Right lobe of liver (tissue), 6 donors: ENCODE measurements around the gene ATP6V0A1. TPM values are rescaled to one million over a fixed set of nuclear protein-coding genes. Genes with fewer than 3 reads are reported as not detected.
A peak's percentile ranks its signal among the peaks of the same experiment; 100 is the strongest.

Source experiments
- ATAC-seq, 4 donors: fragments of 200-7000 bp; cut with Tn5 transposase; one replicate each; pipeline ENCODE4 v1.9.1; 2020; ENCODE audit warnings: mild to moderate bottlenecking in 4 of 4, moderate library complexity in 4 of 4
- DNase-seq, 3 donors: peaks; one replicate each; pipeline ENCODE4 v3.0.0-alpha.2; 2020
- H3K27ac ChIP-seq, 3 donors: fragments of 200-600 bp; one replicate each; pipeline ENCODE4 v1.8.0; 2022
- H3K27me3 ChIP-seq, 2 donors: fragments of 200-600 bp; one replicate each; pipeline ENCODE4 v1.8.0; 2022
- H3K36me3 ChIP-seq, 4 donors: fragments of 200-600 bp; sonication (generic) in 1 of 4; one replicate each; pipeline versions ENCODE4 v1.5.1 to v1.8.0; 2017 to 2022; ENCODE audit warnings: control low read depth in 1 of 4
- H3K4me1 ChIP-seq, 4 donors: fragments of 200-600 bp; sonication (generic) in 1 of 4; one replicate each; pipeline versions ENCODE4 v1.5.1 to v1.8.0; 2017 to 2022; ENCODE audit warnings: control low read depth in 1 of 4
- H3K4me3 ChIP-seq, 3 donors: fragments of 200-600 bp; one replicate each; pipeline ENCODE4 v1.8.0; 2022
- H3K9me3 ChIP-seq, 4 donors: fragments of 200-600 bp; sonication (generic) in 1 of 4; one replicate each; pipeline versions ENCODE4 v1.5.1 to v1.8.0; 2017 to 2022; ENCODE audit warnings: control low read depth in 1 of 4
- POLR2A ChIP-seq: fragments of 450-650 bp; IDR thresholded peaks from one replicate; pipeline ENCODE4 v1.6.1; 2017; ENCODE audit warnings: antibody characterized with exemption, mild to moderate bottlenecking
- WGBS: methylation state at CpG from one replicate; pipeline ENCODE4 v1.1.6; 2018; ENCODE audit warnings: low coverage, low lambda C conversion rate; ENCODE audit not compliant: insufficient coverage; ENCODE audit errors: missing lambda C conversion rate; 5-methylcytosine and 5-hydroxymethylcytosine counted together
- intact Hi-C, 2 donors: fragments of 100-400 bp; cut with DNase I; formaldehyde crosslinking; loops; one replicate each; pipeline versions ENCODE4 v1.11.2 to v1.14.1; 2022
- total RNA-seq, 6 experiments: library from RNA; depleted of rRNA in 2 of 6; stranded (reverse); fragments of >200 nt in 2 of 6; fragmentation: NEBNext Ultra II Directional in 3 of 6; extraction: Animal tissue kit (Norgen Biotek cat#: 25700) in 3 of 6; gene quantifications; one replicate each; pipeline versions ENCODE4 v1.1.0 to v1.2.4, GENCODE V29; 2016 to 2023
- TF ChIP-seq, protein P1 (sequence below), 4 donors: fragments of 200-600 bp in 3 of 4; fragments of 450-650 bp in 1 of 4; IDR thresholded peaks; one replicate each; pipeline versions ENCODE4 v1.5.1 to v1.8.0; 2016 to 2022; ENCODE audit warnings: antibody characterized with exemption in 4 of 4, mild to moderate bottlenecking in 2 of 4
- donor health status: DM: no; HTN: yes; CAD: no.
- donor health status: DM: no; HTN: no; CAD: no.
- donor health status: DM: no; HTN: no; CAD: no.
- donor health status: DM: no; HTN: yes; CAD: no.
- donor health status: DM: no; HTN: yes; CAD: no.

ATP6V0A1 gene
- total RNA-seq, 6 experiments from 2014 or later, result 36.4 to 66.0 (median 49.4) TPM

DNA sequence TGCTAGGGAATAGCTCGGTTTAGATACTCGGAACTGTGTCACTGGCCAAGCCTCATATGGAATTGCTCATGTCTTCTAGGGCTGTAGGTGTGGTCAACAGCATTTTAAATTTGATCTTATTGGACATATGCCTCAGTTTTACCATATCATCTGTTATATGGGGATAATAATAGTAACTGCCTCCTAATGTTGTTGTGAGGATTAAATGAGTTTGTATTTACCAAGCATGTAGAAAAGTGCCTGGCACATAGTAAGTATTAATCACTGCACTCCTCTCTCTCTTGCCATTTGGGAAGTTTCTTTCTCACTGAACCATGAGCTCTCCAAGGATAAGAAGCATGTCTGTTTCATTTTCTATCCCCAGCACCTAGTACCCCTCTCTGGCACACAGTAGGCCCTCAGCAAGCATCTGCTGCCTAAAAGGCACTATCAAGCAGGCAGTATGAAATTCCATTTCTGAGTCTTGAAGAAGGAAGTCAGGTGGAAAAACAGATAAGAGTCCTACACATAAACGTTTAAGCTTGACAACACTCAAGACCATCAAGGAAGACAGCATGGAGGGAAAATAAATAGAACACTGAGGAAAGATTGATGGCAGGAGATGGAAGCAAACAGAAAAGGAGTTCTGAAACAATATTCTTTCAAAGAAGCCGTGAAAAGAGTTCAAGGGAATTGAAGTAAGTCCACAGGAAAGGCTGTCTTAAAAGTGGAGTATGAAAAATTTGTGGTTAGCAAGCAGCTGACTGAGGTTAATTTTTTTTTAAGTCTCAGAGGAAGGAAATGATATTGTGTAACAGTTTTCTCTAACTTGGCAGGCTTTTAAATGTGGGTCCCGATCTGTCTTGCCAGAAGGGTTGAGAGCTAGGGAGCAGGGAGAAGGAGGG, 2.2 kb upstream of the ATP6V0A1 start:
- WGBS, result 5% methylated on average over 3 of the region's 5 CpGs
- H3K9me3 ChIP-seq, result no peaks in the 10 kb centered on the region
- H3K36me3 ChIP-seq, result peaks cover 0 to 8% (median 0%) of the 10 kb centered on the region in 4 donors
- DNase-seq (peak in 1 of 3 donors; percentile 22), ATAC-seq (peak in 3 of 4 donors; percentile 9 to 23 (median 11))
- peaks cover 0 to 11% (median 0%) of the 10 kb centered on the region in 4 donors for H3K4me1 ChIP-seq
- TF ChIP-seq, protein P1, sequence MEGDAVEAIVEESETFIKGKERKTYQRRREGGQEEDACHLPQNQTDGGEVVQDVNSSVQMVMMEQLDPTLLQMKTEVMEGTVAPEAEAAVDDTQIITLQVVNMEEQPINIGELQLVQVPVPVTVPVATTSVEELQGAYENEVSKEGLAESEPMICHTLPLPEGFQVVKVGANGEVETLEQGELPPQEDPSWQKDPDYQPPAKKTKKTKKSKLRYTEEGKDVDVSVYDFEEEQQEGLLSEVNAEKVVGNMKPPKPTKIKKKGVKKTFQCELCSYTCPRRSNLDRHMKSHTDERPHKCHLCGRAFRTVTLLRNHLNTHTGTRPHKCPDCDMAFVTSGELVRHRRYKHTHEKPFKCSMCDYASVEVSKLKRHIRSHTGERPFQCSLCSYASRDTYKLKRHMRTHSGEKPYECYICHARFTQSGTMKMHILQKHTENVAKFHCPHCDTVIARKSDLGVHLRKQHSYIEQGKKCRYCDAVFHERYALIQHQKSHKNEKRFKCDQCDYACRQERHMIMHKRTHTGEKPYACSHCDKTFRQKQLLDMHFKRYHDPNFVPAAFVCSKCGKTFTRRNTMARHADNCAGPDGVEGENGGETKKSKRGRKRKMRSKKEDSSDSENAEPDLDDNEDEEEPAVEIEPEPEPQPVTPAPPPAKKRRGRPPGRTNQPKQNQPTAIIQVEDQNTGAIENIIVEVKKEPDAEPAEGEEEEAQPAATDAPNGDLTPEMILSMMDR (IDR thresholded peaks at IDR 0.05), result no peak
- peak; percentile 24 for TF ChIP-seq POLR2A
- peak overlapping the region; percentile 38 to 93 (median 72) for H3K27ac ChIP-seq
- intact Hi-C loops, result no loop called here
- no peak overlapping the region for H3K4me3 ChIP-seq
- H3K27me3 ChIP-seq, result no peaks in the 10 kb centered on the region

DNA sequence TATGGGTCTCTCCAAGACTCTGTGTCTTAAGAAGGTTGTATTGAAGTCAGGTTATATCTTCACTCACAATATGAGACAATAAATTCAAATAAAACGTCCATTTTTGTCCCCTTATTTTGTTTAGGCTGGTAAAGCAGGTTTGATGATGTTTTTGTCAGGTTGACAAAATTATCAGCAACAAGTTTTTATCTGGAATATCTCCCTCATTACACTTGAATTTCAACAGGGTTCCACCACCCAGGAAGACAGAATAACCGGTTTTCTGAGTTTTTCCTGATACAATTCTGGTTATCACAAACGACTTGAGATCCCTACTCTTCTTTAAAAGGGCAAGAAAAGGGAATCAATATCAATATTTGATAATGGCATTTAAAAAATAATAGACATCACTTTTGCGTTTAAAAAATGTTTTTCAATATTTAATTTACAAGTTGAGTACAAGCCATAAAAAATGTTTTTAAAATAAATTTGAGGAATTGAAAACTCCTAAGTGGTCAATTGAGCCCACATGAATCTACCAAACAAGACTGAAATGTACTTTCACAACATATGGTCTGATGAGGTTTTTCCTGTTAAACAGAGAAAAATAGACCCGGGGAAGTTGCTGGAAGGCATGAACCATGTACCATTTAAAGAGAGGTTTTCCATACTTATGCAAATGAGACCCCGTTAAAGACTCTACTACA, 1.4 kb upstream of the ATP6V0A1 start:
- H3K9me3 ChIP-seq, result no peaks in the 10 kb centered on the region
- no peak overlapping the region for H3K4me3 ChIP-seq
- no peak for TF ChIP-seq POLR2A
- TF ChIP-seq, protein P1 (IDR thresholded peaks at IDR 0.05), result no peak
- WGBS, result 27% methylated on average over 6 of the region's 6 CpGs
- peaks cover 0 to 11% (median 0%) of the 10 kb centered on the region in 4 donors for H3K4me1 ChIP-seq
- DNase-seq, result no peak
- no peak for ATAC-seq
- no peaks in the 10 kb centered on the region for H3K27me3 ChIP-seq
- peaks cover 0 to 9% (median 0%) of the 10 kb centered on the region in 4 donors for H3K36me3 ChIP-seq
- intact Hi-C loops, result no loop called here
- H3K27ac ChIP-seq, result peak overlapping the region; percentile 38 to 93 (median 72)

DNA sequence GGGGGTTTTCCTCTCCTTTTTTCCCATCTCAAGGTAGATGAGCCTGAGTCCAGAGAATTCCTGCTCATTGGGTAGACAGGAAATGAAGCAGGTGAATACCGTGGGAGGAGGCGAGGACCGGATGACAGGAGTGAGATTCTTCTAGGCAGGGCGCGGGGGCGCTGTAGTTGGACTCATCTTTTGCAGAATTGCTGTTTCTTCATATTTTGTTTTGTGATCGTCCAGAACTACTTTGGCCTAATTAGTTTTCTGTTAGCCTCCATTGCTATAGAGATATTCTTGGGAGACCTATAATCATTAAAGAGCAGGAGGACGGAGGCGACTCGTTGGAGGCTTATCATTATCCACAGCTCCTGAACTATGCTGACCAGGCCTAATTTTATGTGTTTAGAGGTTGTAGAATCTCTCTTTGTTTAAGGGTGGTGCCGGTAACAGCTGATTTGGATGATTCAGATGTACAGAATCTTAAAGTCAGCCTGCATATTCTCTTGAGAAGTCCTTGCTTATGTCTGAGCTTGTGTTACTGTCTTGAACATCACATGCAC, 650 bp downstream of the ATP6V0A1 start:
- whole genome bisulfite sequencing, result 1% methylated on average over 11 of the region's 11 CpGs
- DNase-seq (peak in 2 of 3 donors; percentile 60 to 66), ATAC-seq (peak; percentile 47 to 52 (median 50))
- Histone ChIP-seq H3K36me3 (peaks cover 0 to 9% (median 0%) of the 10 kb centered on the region in 4 donors), H3K4me3 (peak overlapping the region; percentile 64 to 77 (median 65)), H3K4me1 (peaks cover 0 to 21% (median 6%) of the 10 kb centered on the region in 4 donors), H3K27ac (peak overlapping the region; percentile 86 to 93 (median 92)), H3K9me3 (no peaks in the 10 kb centered on the region), H3K27me3 (no peaks in the 10 kb centered on the region)
- TF ChIP-seq, protein P1 (IDR thresholded peaks at IDR 0.05), result peak in 3 of 4 donors; percentile 37 to 44 (median 44)
- no peak for TF ChIP-seq POLR2A
- intact Hi-C loops, result no loop called here

DNA sequence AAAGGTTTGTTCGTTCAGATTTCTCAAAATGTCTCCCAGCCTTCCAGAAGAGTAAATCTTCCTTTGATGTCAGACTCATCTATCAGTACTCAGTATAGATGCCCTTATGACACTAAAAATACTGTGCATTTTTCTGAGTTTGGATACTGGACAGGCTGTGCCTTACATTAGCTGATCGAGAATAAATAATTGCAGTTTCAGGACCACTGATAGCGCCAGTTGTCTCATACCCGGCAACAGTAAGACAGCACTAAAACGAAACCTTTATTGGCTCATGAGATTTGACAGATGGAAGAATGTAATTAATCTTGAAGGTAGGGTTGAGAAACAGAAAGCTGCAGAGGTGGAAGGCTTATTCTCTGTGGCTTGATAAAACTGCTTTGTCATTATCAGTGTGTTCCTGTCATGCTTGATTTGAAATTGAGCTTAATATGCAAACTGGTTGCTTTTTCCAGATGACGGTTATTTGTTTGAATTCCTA, 1.2 kb downstream of the ATP6V0A1 start:
- WGBS, result 5% methylated on average over 6 of the region's 6 CpGs
- Histone ChIP-seq H3K9me3 (no peaks in the 10 kb centered on the region), H3K36me3 (peaks cover 0 to 9% (median 0%) of the 10 kb centered on the region in 4 donors), H3K4me1 (peaks cover 0 to 26% (median 8%) of the 10 kb centered on the region in 4 donors), H3K4me3 (peak overlapping the region; percentile 64 to 77 (median 65)), H3K27ac (peak overlapping the region; percentile 27 to 93 (median 92)), H3K27me3 (no peaks in the 10 kb centered on the region)
- TF ChIP-seq, protein P1 (IDR thresholded peaks at IDR 0.05), result no peak
- intact Hi-C loops, result no loop called here
- ATAC-seq (peak in 3 of 4 donors; percentile 4 to 15 (median 13)), DNase-seq (no peak)
